A549 (cell line): Measurements from ENCODE around the gene DIAPH2.

Experiments used
- CBX8 ChIP-seq: fragments of 200-600 bp; sonication (generic); IDR thresholded peaks from 2 replicates; pipeline ENCODE4 v1.6.1; 2016
- HOXA7 ChIP-seq: fragments of 250-450 bp; sonication (Bioruptor Pico); IDR thresholded peaks from 2 replicates; pipeline ENCODE4 v1.5.0; 2020; ENCODE audit warnings: mild to moderate bottlenecking, moderate library complexity
- HOXB13 ChIP-seq: fragments of 250-450 bp; sonication (Bioruptor Pico); IDR thresholded peaks from 2 replicates; pipeline ENCODE4 v1.5.0; 2020; ENCODE audit warnings: low read depth, mild to moderate bottlenecking, moderate library complexity
- JUNB ChIP-seq: fragments of >200 bp; sonication (Bioruptor Twin); formaldehyde crosslinking; IDR thresholded peaks from 2 replicates; pipeline ENCODE4 v1.6.1; 2016
- NPAS2 ChIP-seq: fragments of 250-450 bp; sonication (Bioruptor Pico); IDR thresholded peaks from 2 replicates; pipeline ENCODE4 v1.8.0; 2022; ENCODE audit warnings: mild to moderate bottlenecking, moderate library complexity, borderline replicate concordance
- POLR2A ChIP-seq: IDR thresholded peaks from 2 replicates; pipeline ENCODE4 v1.6.1; 2012; ENCODE audit warnings: mild to moderate bottlenecking, low read length
- RFX5 ChIP-seq: fragments of 450-650 bp; IDR thresholded peaks from 2 replicates; pipeline ENCODE4 v1.7.1; 2014; ENCODE audit warnings: antibody characterized with exemption, mild to moderate bottlenecking, moderate library complexity
- TFCP2L1 ChIP-seq: fragments of 250-450 bp; sonication (Bioruptor Pico); IDR thresholded peaks from 2 replicates; pipeline ENCODE4 v1.5.0; 2021; ENCODE audit warnings: mild to moderate bottlenecking
- TF ChIP-seq, protein P1 (sequence below): IDR thresholded peaks from 2 replicates; pipeline ENCODE4 v1.6.1; 2012; ENCODE audit warnings: low read depth, borderline replicate concordance
- TF ChIP-seq, protein P2 (sequence below): fragments of >200 bp; sonication (Bioruptor Twin); formaldehyde crosslinking; IDR thresholded peaks from 3 replicates; pipeline ENCODE4 v1.5.1; 2016
- TF ChIP-seq, protein P3 (sequence below): fragments of 250-450 bp; sonication (Bioruptor Pico); IDR thresholded peaks from 2 replicates; pipeline ENCODE4 v1.5.0; 2020; ENCODE audit warnings: low read depth, mild to moderate bottlenecking, moderate library complexity

DNA sequence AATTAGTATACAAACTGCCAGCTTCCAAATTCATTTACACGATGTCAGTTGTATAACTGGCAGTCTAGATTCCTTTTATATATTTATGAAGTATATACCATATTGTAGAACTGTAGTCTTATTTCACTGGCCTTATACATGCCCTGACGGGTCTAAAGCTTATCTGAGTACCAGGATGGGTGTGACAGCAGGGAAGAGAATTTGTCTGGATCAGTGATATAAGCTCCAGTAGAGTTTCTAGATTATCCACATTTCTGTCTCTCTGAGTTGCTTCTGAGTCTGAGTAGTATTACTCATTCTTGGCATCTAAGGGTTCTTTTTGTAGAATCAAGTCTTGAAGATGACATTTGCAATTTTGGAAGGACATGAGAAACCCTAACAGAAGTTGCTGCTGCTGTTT, 300.4 kb downstream of the DIAPH2 start:
- TF ChIP-seq POLR2A (no peak), HOXA7 (CRISPR knock-in tag) (no peak), NPAS2 (no peak), CBX8 (no peak), RFX5 (no peak), TFCP2L1 (no peak), JUNB (no peak), HOXB13 (CRISPR knock-in tag) (no peak)
- TF ChIP-seq, protein P1, sequence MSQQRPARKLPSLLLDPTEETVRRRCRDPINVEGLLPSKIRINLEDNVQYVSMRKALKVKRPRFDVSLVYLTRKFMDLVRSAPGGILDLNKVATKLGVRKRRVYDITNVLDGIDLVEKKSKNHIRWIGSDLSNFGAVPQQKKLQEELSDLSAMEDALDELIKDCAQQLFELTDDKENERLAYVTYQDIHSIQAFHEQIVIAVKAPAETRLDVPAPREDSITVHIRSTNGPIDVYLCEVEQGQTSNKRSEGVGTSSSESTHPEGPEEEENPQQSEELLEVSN, result no peak
- TF ChIP-seq, protein P2, sequence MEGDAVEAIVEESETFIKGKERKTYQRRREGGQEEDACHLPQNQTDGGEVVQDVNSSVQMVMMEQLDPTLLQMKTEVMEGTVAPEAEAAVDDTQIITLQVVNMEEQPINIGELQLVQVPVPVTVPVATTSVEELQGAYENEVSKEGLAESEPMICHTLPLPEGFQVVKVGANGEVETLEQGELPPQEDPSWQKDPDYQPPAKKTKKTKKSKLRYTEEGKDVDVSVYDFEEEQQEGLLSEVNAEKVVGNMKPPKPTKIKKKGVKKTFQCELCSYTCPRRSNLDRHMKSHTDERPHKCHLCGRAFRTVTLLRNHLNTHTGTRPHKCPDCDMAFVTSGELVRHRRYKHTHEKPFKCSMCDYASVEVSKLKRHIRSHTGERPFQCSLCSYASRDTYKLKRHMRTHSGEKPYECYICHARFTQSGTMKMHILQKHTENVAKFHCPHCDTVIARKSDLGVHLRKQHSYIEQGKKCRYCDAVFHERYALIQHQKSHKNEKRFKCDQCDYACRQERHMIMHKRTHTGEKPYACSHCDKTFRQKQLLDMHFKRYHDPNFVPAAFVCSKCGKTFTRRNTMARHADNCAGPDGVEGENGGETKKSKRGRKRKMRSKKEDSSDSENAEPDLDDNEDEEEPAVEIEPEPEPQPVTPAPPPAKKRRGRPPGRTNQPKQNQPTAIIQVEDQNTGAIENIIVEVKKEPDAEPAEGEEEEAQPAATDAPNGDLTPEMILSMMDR, result no peak
- TF ChIP-seq, protein P3, sequence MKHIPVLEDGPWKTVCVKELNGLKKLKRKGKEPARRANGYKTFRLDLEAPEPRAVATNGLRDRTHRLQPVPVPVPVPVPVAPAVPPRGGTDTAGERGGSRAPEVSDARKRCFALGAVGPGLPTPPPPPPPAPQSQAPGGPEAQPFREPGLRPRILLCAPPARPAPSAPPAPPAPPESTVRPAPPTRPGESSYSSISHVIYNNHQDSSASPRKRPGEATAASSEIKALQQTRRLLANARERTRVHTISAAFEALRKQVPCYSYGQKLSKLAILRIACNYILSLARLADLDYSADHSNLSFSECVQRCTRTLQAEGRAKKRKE (CRISPR knock-in tag), result no peak
